ENCODE measurements around the gene ADIPOR2.

GRCh38 chr12:1688086-1688710, 2.7 kb upstream of the ADIPOR2 start:
- TF ChIP-seq USF2 (IDR thresholded peaks at IDR 0.05; ENCODE audit: borderline replicate concordance, low read depth, low read length) (no peak), ZNF24 (IDR thresholded peaks at IDR 0.05) (no peak), NBN (IDR thresholded peaks at IDR 0.05) (no peak), YY1 (IDR thresholded peaks at IDR 0.05; ENCODE audit: low read depth, low read length) (no peak)

All from GM12878 (cell line).